PC-3 (cell line): Measurements from ENCODE around the gene GPRC5D.

Experiments used
- CTCF ChIP-seq: fragments of 300-600 bp; sonication (generic); conservative IDR thresholded peaks from 2 replicates; pipeline ENCODE4 v1.5.1; 2017; ENCODE audit warnings: antibody characterized with exemption, low read depth, mild to moderate bottlenecking, low read length
- EZH2 ChIP-seq: fragments of 300-600 bp; sonication (generic); IDR thresholded peaks from one replicate; pipeline ENCODE4 v1.6.1; 2017; ENCODE audit warnings: antibody characterized with exemption, mild to moderate bottlenecking, low read length; ENCODE audit not compliant: unreplicated experiment

- no peak for TF ChIP-seq CTCF
- no peak for TF ChIP-seq EZH2
These were observed 24.4 kb upstream of the GPRC5D start for GRCh38 chr12:12976366-12976765.
